HG03521 (cell line): ENCODE data around the gene GPR173.

ENCODE experiments used
- ATAC-seq: cut with Tn5 transposase; IDR thresholded peaks from one replicate; pipeline ENCODE4 v1.9.1; 2021; ENCODE audit warnings: mild to moderate bottlenecking, moderate library complexity; ENCODE audit not compliant: unreplicated experiment

The GPR173 gene, protein sequence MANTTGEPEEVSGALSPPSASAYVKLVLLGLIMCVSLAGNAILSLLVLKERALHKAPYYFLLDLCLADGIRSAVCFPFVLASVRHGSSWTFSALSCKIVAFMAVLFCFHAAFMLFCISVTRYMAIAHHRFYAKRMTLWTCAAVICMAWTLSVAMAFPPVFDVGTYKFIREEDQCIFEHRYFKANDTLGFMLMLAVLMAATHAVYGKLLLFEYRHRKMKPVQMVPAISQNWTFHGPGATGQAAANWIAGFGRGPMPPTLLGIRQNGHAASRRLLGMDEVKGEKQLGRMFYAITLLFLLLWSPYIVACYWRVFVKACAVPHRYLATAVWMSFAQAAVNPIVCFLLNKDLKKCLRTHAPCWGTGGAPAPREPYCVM

DNA sequence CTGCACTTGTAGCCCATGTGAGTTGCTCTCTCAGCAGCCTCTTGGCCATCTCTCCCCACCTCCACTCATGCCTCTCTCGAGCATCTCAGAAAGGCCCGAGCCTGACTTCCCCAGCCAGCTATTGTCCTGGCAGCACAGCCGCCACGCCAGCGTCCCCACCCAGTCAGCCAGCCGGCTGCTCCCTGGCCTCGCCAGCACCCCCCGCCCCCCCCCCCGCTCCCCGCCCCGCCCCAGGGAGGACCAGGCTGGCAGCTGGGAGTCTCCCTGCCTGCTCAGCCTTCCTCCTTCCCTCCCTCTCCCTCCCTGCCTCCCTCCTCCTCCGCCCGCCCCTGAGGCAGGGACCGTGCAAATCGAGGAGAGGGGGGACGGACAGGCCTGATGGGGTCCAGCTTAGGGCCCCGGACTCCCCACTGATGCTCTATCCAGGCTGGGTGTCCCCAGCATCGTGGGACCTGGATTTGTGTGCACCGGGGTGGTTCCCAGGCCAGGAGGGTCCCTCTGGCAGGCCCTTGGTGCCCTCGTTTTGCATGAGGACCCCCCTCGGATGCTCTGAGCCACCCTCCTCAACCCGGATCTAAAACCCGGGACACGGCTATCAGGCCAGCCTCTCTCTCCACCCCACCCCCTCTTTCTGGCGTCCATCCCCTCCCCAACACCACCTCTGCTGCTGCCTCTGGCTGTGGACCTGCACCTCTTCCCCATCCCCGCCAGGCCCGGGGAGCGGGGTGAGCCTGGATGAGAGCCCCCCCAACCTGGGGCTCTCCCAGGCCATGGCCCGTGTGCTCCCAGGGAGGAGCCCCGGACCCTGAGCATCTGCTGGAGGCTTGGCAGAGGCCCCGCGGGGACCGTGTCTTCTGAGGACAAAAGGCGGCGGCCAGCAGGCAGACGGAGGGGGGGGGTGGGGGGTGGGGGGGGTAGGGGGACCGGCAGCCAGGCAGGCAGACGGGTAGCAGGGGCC, at the start of gene GPR173:
TSS of gene GPR173 (plus strand) at position 621 of the 958 bp plus-strand sequence. CDS start 27,833 bp downstream, outside the sequence.
- ATAC-seq = no peak

DNA sequence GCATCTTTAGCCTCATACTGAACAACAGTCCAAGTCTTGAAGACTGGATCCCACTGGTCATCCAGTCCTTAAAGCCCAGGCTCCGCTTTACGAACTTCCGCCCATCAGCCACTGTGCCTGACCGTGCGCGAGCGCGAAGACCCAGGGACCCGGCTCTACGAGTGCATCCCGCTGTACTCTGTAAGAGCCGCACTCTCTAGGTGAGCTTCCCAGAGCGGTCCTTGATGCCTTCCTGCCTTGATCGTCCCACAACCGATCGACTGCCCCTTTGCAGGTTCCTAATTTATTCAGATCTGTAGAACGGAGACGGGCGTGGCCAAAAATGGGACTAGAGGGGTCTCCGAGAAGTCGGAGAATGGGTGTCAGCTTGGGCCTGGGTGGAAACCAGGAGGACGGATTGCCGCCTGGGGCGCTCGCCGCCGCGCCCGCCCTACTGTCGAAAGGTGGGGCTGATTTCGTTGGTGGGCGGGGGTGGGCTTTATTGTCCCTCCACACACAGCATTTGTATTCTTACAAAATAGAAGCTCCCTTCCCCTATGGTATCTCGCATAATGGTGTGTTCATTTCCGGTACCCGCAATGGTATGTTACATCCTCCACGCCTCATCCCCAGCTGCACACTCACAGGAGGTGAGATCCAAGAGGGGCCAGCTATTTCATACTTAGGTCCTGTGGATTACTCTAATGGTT, 48.0 kb upstream of the GPR173 start:
- no peak for ATAC-seq

DNA sequence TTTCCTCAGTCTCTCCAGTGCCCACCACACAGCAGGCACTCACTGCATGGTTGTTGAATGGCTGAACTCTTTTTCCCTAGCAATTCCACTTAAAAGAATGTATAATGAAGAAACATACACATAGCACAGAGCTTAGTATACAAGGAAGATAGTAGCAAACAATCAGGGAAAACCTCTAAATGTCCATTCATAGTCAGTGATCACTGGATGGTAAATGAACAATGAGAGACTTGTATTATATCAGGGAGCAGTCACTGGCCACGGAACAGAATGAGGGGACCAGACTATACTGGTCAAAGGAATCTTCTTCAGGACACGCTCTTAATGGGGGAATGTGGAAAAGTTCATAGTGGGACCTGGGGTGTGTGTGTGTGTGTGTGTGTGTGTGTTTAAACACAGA, 46.6 kb upstream of the GPR173 start:
- no peak for ATAC-seq

DNA sequence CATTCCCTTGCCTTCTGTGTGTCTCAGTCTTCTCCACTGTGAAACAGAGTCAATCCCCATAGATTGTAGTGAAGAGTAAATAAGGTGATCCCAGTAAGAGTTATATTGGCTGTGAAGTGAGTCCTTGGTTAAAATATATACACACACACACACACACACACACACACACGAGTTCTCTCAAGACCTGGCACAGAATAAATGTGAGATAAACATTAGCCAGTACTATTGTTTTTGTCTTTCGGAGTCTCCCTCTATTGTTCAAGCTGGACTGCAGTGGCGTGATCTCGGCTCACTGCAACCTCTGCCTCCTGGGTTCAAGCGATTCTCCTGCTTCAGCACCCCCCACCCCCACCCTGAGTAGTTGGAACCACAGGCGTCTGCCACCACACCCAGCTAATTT, 45.5 kb upstream of the GPR173 start:
- no peak for ATAC-seq

DNA sequence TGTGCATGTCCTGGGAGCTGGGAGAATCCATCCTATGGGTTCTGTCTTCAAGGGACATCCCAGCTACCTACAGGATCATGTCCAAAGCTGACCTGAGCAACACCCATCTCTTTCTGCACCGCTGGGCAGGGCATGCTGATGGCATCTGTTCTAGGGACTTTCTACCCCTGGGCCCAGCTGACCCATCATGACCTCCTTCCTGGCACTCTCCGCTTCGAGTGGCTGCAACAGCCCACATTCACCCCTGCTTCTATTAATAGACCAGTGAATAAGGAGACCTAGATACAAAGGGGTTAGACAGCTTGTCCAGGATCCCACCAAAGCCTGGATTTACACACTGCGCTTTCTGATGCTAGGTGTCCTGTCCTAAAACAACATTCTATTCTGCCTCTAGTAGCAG, 44.6 kb upstream of the GPR173 start:
- no peak for ATAC-seq

DNA sequence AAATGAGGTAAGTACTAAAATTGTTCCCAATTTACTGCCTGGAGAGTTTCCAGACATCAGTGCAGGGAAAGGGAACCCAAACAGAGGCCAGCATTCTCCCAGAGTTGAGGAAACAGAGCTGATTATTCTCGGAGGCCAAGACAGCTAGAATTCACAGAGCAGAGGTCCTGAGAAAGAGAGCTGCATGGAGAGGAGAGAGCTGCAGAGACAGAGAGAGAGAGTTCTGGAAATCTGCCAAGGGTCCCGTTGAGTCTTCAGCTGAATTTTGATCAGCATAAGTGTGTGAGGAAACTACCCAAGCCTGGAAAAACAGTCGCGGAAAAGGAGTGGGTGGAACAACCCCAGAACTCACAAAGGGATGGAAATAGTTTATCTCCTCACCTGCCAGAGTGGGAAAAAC, 43.8 kb upstream of the GPR173 start:
- ATAC-seq = no peak

DNA sequence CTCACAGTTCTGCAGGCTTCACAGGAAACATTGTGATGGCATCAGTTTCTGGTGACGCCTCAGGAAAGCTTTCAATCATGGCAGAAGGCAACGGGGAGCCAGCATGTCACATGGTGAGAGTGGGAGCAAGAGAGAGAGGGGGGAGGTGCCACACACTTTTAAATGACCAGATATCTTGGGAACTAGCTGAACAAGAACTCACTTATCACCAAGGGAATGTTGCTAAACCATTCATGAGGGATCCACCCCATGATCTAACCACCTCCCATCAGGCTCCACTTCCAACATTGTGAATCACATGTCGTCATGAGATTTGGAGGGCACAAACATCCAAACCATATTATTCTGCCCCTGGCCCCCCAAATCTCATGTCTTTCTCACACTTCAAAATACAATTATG, 43.3 kb upstream of the GPR173 start:
- ATAC-seq = no peak

DNA sequence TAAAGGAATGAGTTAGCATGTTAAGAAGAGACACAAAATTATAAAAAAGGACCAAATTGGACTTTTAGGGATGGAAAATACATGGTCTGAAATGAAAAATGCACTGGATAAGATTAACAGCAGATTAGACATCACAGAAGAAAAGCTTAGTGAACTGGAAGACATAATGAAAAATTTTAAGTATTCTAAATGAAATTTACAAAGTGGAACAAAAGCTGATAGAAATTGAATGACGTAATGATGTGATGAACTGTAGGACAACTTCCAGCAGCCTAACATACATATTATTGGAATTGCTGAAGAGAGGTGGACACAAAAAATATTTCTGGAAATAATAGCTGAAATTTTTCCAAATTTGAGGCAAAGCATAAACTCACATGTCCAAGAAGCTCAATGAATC, 39.6 kb upstream of the GPR173 start:
- no peak for ATAC-seq

DNA sequence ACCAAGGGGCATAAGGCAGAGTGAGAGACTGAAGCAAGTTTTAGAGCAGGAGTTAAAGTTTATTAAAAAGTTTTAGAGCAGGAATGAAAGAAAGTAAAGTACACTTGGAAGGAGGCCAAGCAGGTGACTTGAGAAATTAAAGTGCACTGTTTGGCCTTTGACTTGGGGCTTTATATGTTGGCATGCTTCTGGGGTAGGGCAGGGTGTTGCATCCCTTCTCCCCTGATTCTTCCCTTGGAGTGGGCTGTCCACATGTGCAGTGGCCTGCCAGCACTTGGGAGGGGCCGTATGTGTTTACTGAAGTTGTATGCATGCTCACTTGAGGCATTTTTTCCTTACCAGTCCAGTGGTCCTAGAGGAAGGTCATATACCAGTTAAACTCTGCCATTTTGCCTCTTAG, 35.3 kb upstream of the GPR173 start:
- ATAC-seq = no peak

DNA sequence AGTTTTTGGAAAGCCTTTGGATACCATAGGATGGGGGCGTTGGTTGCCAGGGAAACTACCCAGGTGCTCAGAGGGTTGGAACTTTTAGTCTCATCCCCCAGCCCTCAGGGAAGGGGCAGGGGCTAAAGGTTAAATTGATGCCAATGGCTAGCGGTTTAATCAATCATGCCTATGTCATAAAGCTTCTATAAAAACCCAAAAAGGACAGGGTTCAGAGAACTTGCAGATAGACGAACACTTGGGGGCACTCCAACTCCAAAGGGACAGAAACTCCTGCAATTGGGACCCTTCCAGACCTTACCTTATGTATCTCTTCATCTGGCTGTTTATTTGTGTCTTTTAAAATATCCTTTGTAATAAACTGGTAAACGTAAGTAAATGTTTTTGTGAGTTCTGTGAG, 30.0 kb upstream of the GPR173 start:
- no peak for ATAC-seq

DNA sequence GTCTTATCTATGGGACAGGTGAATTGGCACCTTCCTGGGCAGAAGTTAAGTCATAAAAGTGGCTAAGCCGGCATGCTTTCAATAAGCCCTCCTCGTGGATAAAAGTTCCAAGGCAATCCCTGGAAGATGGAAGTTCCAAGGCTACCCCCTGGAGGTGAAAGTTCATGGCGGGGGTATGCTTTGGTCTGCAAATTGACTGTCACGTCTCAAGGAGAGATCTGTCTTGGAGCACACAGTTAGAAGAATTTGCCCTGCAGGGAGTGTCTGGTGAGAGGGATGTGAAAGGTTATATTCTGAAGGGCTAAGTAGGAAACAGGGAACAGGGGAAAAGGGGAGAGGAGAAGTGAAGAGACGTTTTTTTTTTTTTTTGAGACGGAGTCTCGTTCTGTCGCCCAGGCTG, 26.2 kb upstream of the GPR173 start:
- ATAC-seq = no peak

DNA sequence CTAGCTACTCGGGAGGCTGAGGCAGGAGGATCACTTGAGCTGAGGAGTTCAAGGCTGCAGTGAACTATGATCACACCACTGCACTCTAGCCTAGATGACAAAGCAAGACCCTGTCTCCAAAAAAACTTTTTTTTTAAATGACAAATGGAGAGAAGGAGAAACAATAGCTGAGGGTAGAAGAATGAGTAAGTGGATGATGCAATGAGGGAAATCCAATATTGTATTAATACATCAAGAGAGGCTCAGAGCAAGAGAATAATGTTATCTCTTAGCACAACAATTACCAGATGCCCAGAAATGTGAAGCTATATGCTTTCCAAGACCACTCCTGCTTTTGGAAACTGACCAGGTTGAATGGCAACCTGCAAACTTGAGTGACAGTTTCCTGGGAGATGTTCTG, 19.9 kb upstream of the GPR173 start:
- no peak for ATAC-seq

DNA sequence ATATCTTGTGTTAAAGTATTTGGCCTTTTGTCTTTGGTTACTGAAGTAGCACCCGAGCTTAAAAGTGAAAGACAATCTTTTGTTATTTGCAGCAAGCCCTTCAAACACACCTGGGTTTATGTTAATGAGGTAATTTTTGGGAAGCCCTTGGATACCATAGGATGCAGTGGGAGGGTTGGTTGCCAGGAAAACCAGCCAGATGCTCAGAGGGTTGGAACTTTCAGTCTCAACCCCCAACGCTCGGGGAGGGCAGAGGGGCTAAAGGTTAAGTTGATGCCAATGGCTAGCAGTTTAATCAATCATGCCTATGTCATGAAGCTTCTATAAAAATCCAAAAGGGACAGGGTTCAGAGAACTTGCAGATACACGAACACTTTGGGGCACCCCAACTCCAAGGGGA, 17.2 kb upstream of the GPR173 start:
- no peak for ATAC-seq

DNA sequence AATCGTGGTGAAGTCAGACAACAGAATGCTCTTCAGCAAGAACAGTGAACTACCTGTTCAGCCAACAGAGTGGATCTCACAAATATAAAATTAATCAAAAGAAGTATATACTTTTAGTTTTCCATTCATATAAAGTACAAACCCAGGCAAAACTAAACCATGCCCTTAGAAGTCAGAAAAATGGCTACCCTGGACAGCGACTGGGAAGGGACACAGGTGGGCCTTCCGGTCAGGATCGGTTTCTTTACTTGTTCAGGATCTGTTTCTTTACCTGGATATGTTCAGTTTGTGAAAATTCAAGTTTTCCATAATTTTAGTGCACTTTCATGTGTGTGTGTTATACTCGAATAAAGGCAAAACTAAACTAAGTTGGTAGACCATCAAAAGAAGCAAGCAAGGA, 12.4 kb upstream of the GPR173 start:
- no peak for ATAC-seq

DNA sequence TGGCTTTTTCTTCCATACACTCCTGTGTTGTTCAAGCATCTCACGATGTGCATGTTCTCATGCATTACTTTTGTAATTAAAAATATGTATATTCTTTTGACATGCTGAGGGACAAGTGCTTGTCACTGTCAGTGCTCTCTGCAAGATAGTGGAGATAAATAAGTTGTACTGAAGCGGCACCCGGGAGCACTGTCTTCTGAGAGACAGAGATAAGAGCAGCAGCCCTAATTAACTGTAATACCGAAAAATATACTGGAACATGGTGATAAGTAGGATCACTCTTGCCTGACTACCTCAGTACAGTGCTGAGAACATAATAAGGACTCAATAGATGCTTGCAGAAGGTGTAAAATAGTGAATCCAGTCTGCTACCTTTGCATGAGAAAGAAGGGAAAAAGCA, 9.4 kb upstream of the GPR173 start:
- no peak for ATAC-seq

DNA sequence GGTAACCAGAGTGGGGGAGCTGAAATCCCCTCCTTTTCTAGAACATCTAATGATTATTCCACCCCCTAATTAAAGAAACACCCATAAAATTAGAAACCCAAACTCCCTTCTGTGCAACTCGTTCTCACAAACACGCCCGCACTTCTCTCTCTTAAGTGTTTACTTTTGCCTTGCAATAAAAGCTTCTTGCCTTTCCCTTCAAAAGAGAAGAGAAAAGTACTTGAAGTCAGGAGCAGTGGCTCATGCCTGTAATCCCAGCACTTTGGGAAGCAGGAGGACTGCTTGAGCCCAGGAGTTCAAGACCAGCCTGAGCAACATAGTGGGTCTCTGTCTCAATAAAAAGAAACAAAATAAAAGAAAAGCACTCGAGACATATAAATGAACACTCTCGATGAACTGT, 3.6 kb upstream of the GPR173 start:
- no peak for ATAC-seq

DNA sequence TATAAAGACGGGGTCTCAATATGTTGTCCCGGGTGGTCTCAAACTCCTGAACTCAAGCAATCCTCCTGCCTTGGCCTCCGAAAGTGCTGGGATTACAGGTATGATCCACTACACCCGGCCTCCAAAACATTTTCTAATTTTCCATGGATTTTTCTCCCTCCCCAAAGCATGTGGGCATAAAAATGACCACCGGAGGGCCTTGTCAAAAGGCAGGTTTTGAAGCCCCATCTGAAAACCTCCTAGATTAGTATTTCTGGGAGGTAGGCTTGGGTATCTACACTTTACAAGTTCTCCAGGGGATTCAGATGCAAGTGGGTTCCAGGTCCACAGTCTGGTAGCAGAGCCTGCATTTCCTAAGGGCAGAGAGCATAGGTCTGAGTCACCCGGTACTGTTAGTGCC, 1.4 kb upstream of the GPR173 start:
- no peak for ATAC-seq

DNA sequence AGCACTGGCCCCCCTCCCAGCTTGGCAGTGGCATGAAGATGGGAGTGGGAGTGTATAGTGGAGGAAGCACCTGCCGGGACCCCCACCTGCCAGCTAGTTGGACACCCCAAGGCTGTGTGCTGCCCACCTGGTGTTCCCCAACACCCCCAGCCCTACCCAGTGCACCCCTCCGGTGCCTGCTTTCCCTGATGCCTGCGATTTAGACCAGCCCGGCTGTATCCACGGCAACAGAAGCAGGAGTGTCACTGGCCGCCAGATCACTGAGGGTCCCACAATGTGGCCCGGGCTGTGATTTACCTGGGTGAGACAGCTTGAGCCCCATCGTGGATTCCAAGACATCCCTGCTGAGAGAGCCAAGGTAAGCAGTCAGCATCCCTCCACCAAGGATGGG, 533 bp downstream of the GPR173 start:
- ATAC-seq = no peak

DNA sequence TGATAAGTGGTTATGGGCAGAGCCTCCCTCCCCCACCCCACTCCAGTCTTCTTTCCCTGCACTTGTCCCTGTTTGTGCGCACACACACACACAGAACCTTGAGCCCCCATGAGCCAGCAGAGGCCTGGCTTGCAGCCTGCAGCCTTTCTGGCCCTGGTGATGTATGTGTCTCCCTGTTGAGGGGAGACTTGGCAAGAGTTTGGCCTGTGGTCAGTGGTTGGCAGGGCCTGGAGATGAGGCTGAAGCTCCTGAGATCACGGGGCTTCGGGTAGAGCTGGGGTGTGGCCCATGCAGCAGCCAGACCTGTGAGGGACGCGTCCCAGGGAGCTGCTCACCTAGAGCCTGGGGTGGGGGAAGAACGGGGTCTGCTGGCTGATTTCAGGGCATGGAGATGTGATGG, 2.3 kb downstream of the GPR173 start:
- no peak for ATAC-seq

DNA sequence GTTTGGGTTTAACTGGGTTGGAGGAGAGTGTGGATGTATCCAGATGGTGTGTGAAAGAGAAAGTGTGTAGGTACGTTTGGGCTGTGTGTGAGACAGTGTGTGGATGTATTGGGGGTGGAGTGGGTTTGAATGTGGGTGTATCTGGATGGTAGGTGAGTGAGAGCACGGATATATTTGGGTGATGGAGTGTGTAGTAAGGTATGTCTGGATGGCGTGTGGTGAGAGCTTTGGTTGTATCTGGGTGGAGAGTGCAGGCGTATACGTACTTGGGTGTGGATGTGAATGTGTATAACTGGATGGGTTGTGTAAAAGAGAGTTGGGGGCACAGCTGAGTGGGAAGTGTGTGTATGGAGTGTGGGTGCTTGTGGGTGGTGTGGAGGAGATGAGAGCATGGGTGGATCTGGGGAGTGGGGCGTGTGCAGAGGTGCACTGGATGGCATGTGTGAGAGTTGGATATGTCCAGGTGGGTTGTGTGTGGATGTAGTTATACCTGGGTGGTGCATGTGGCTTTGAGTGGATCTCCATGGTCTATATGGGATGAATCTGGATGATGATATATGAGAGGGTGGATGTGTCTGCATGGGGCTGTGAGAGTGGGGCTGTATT, 6.8 kb downstream of the GPR173 start:
- ATAC-seq = no peak

DNA sequence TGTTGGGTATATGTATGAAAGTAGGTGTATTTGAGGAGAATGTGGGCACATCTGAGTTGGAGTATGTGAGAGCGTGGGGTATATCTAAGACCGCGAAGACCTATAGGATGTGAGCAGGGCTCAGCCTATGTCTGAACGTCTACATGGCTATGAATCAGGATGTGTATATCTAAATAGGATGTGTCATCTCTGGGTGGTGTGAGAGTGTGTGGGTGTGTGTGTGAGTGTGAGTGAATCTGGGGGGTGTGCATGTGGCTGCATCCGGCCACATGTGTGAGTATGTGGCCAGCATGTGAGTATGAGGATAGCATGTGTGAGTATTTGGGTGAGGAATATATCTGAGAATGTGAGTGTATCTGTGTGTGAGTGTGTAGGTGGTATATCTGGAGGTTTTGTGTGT, 7.7 kb downstream of the GPR173 start:
- ATAC-seq = no peak
